H1 (cell line): ENCODE measurements around the gene VWA3B. TPM values are rescaled to one million over a fixed set of nuclear protein-coding genes. Genes with fewer than 3 reads are reported as not detected.

Source experiments
- CTCF ChIA-PET: fragments of 300-600 bp; sonication (Branson Sonifier 250); formaldehyde crosslinking; loops from one replicate; lab custom pipeline; 2021; ENCODE audit not compliant: partially characterized antibody; lab: Charles Lee
- POLR2A ChIA-PET: fragments of 300-600 bp; sonication (Branson Sonifier 250); formaldehyde crosslinking; loops from one replicate; lab custom pipeline; 2021; ENCODE audit warnings: inconsistent platforms; ENCODE audit not compliant: partially characterized antibody; lab: Charles Lee
- DNase-seq, 2 experiments: peaks; one replicate each; pipeline versions ENCODE4 v3.0.0 to v3.0.0-alpha.2; 2010 to 2022; ENCODE audit warnings: low spot score in 2 of 2, low read depth in 1 of 2, mixed read lengths in 1 of 2
- FAIRE-seq: peaks from 2 replicates; lab custom pipeline; 2011; peaks lifted over from hg19 to GRCh38; lab: Jason Lieb, UNC
- H2AFZ ChIP-seq: 2 replicates; pipeline ENCODE4 v1.8.1; 2012; ENCODE audit warnings: low read length, inconsistent platforms
- H2AK5ac ChIP-seq: 2 replicates; pipeline ENCODE4 v1.6.1; 2013; ENCODE audit warnings: low read depth, low read length
- H2BK120ac ChIP-seq: replicated peaks from 2 replicates; pipeline ENCODE3; 2013; ENCODE audit warnings: low read depth, low read length, inconsistent platforms
- H2BK12ac ChIP-seq: 2 replicates; pipeline ENCODE4 v1.6.1; 2013; ENCODE audit warnings: low read depth, low read length
- H2BK15ac ChIP-seq: 2 replicates; pipeline ENCODE4 v1.6.1; 2013; ENCODE audit warnings: low read length
- H2BK20ac ChIP-seq: 2 replicates; pipeline ENCODE4 v1.6.1; 2013; ENCODE audit warnings: low read length
- H2BK5ac ChIP-seq: 2 replicates; pipeline ENCODE4 v1.6.1; 2013; ENCODE audit warnings: low read depth, low read length
- H3K14ac ChIP-seq: 2 replicates; pipeline ENCODE4 v1.6.1; 2013; ENCODE audit warnings: inconsistent platforms; ENCODE audit not compliant: insufficient read length
- H3K18ac ChIP-seq: 2 replicates; pipeline ENCODE4 v1.6.1; 2013; ENCODE audit warnings: low read length; ENCODE audit errors: extremely low read depth
- H3K23ac ChIP-seq: 2 replicates; pipeline ENCODE4 v1.6.1; 2013; ENCODE audit warnings: inconsistent platforms; ENCODE audit not compliant: insufficient read length
- H3K23me2 ChIP-seq: 2 replicates; pipeline ENCODE4 v1.6.1; 2013; ENCODE audit warnings: low read depth, low read length
- H3K27ac ChIP-seq: 2 replicates; pipeline ENCODE4 v1.6.1; 2011; ENCODE audit warnings: low read depth, low read length, inconsistent platforms
- H3K27me3 ChIP-seq, 4 experiments: replicated peaks in 1 of 4; 1 replicate in 1 of 4; 2 replicates in 3 of 4; pipeline versions ENCODE4 v1.6.1 to v1.8.1; 2011 to 2013; ENCODE audit warnings: low read length in 3 of 4, mild to moderate bottlenecking in 3 of 4, inconsistent platforms in 2 of 4, mixed read lengths in 2 of 4, moderate library complexity in 1 of 4; ENCODE audit not compliant: control insufficient read depth in 3 of 4, insufficient read depth in 3 of 4; ENCODE audit errors: extremely low read depth in 1 of 4
- H3K36me3 ChIP-seq, 4 experiments: 2 replicates each; pipeline versions ENCODE4 v1.6.1 to v1.8.1; 2011 to 2013; ENCODE audit warnings: mild to moderate bottlenecking in 4 of 4, low read length in 3 of 4, moderate library complexity in 2 of 4, control low read depth in 1 of 4, inconsistent platforms in 1 of 4; ENCODE audit not compliant: insufficient read depth in 4 of 4, control insufficient read depth in 2 of 4
- H3K4ac ChIP-seq: replicated peaks from 2 replicates; pipeline ENCODE3; 2013; ENCODE audit warnings: low read length, low read depth, mixed read lengths, inconsistent platforms; ENCODE audit not compliant: insufficient read length
- H3K4me1 ChIP-seq, 4 experiments: replicated peaks in 1 of 4; 1 replicate in 1 of 4; 2 replicates in 3 of 4; pipeline versions ENCODE4 v1.6.1 to v1.8.1; 2011 to 2013; ENCODE audit warnings: low read length in 3 of 4, inconsistent platforms in 2 of 4, mixed read lengths in 1 of 4; ENCODE audit not compliant: insufficient read depth in 4 of 4, control insufficient read depth in 3 of 4
- H3K4me2 ChIP-seq, 2 experiments: 2 replicates each; pipeline versions ENCODE4 v1.6.1 to v1.8.1; 2011 to 2013; ENCODE audit warnings: low read depth in 2 of 2, low read length in 2 of 2, control low read depth in 1 of 2, inconsistent platforms in 1 of 2, mild to moderate bottlenecking in 1 of 2; ENCODE audit not compliant: insufficient read depth in 1 of 2
- H3K4me3 ChIP-seq, 4 experiments: fragments of 200-600, 300-600 bp in 1 of 4; sonication (generic), shearing (Covaris generic), sonication (Bioruptor Twin) in 1 of 4; 2 replicates each; pipeline versions ENCODE4 v1.5.1 to v1.8.1; 2011 to 2016; ENCODE audit warnings: low read length in 4 of 4, low read depth in 3 of 4, control low read depth in 2 of 4, inconsistent platforms in 2 of 4, mild to moderate bottlenecking in 2 of 4, mixed read lengths in 1 of 4, moderate library complexity in 1 of 4; ENCODE audit not compliant: insufficient read depth in 2 of 4; ENCODE audit errors: extremely low read depth in 1 of 4
- H3K56ac ChIP-seq: replicated peaks from 2 replicates; pipeline ENCODE3; 2013; ENCODE audit warnings: low read depth, mild to moderate bottlenecking, mixed read lengths, low read length, inconsistent platforms; ENCODE audit not compliant: insufficient read length
- H3K79me1 ChIP-seq: 2 replicates; pipeline ENCODE4 v1.6.1; 2013; ENCODE audit warnings: low read depth, low read length, control low read depth
- H3K79me2 ChIP-seq, 2 experiments: 2 replicates each; pipeline versions ENCODE4 v1.6.1 to v1.8.1; 2012 to 2013; ENCODE audit warnings: low read length in 2 of 2, mild to moderate bottlenecking in 2 of 2, inconsistent platforms in 1 of 2; ENCODE audit not compliant: insufficient read depth in 2 of 2, control insufficient read depth in 1 of 2
- H3K9ac ChIP-seq, 4 experiments: replicated peaks in 1 of 4; 1 replicate in 1 of 4; 2 replicates in 3 of 4; pipeline versions ENCODE4 v1.6.1 to v1.8.1; 2011 to 2013; ENCODE audit warnings: low read depth in 3 of 4, low read length in 3 of 4, control low read depth in 2 of 4, mild to moderate bottlenecking in 2 of 4, moderate library complexity in 2 of 4, inconsistent platforms in 1 of 4; ENCODE audit errors: extremely low read depth in 1 of 4
- H3K9me3 ChIP-seq, 2 experiments: 2 replicates each; pipeline versions ENCODE4 v1.6.1 to v1.8.1; 2012 to 2013; ENCODE audit warnings: mild to moderate bottlenecking in 2 of 2, moderate library complexity in 2 of 2, control low read depth in 1 of 2, inconsistent platforms in 1 of 2, low read depth in 1 of 2, low read length in 1 of 2, mixed read lengths in 1 of 2; ENCODE audit not compliant: insufficient read depth in 2 of 2
- H4K20me1 ChIP-seq, 2 experiments: replicated peaks in 1 of 2; 2 replicates each; pipeline versions ENCODE3 to v1.8.1; 2011 to 2013; ENCODE audit warnings: inconsistent platforms in 2 of 2, low read length in 2 of 2, mild to moderate bottlenecking in 1 of 2; ENCODE audit not compliant: insufficient read depth in 2 of 2, control insufficient read depth in 1 of 2
- H4K5ac ChIP-seq: 2 replicates; pipeline ENCODE4 v1.6.1; 2013; ENCODE audit warnings: low read length, low read depth, mixed read lengths, inconsistent platforms; ENCODE audit not compliant: insufficient read length
- H4K8ac ChIP-seq: 2 replicates; pipeline ENCODE4 v1.8.0; 2013; ENCODE audit warnings: mild to moderate bottlenecking, moderate library complexity, low read length, inconsistent platforms; ENCODE audit not compliant: insufficient read depth; ENCODE audit errors: extremely low read depth
- H4K91ac ChIP-seq: replicated peaks from 2 replicates; pipeline ENCODE3; 2013; ENCODE audit warnings: low read length, mixed read lengths, inconsistent platforms; ENCODE audit not compliant: insufficient read length
- ATF3 ChIP-seq: IDR thresholded peaks from 2 replicates; pipeline ENCODE4 v1.6.1; 2011; ENCODE audit warnings: low read depth, mild to moderate bottlenecking, low read length; ENCODE audit not compliant: insufficient read depth
- KDM1A ChIP-seq: fragments of 200-600, 300-600 bp; sonication (generic); IDR thresholded peaks from 2 replicates; pipeline ENCODE4 v1.7.1; 2016; ENCODE audit warnings: mild to moderate bottlenecking, low read length, borderline replicate concordance
- KDM5A ChIP-seq: fragments of 200-600 bp; IDR thresholded peaks from 2 replicates; pipeline ENCODE4 v1.7.1; 2012; ENCODE audit warnings: mild to moderate bottlenecking, low read length, inconsistent platforms, mixed read lengths
- PHF8 ChIP-seq: fragments of 200-600 bp; sonication (generic); conservative IDR thresholded peaks from 2 replicates; pipeline ENCODE4 v1.7.1; 2012; ENCODE audit warnings: low read depth, mild to moderate bottlenecking, inconsistent platforms, low read length, moderate library complexity
- POLR2A ChIP-seq, 2 experiments: IDR thresholded peaks; 1 replicate in 1 of 2; 2 replicates in 1 of 2; pipeline ENCODE4 v1.6.1; 2011; ENCODE audit warnings: low read depth in 2 of 2, low read length in 2 of 2, mild to moderate bottlenecking in 2 of 2; ENCODE audit errors: control extremely low read depth in 1 of 2
- POLR2AphosphoS5 ChIP-seq: IDR thresholded peaks from 2 replicates; pipeline ENCODE4 v1.6.1; 2011; ENCODE audit warnings: low read depth, low read length
- RBBP5 ChIP-seq: IDR thresholded peaks from 2 replicates; pipeline ENCODE4 v1.7.1; 2012; ENCODE audit warnings: low read depth, mild to moderate bottlenecking, inconsistent platforms, low read length, moderate library complexity, borderline replicate concordance
- SAP30 ChIP-seq: fragments of 300-600 bp; sonication (generic); IDR thresholded peaks from 2 replicates; pipeline ENCODE4 v1.7.1; 2012; ENCODE audit warnings: low read length, moderate library complexity, mild to moderate bottlenecking, inconsistent platforms; ENCODE audit not compliant: insufficient read depth, insufficient replicate concordance
- SP1 ChIP-seq: IDR thresholded peaks from 2 replicates; pipeline ENCODE4 v1.6.1; 2011; ENCODE audit warnings: low read depth, low read length
- USF2 ChIP-seq: IDR thresholded peaks from 2 replicates; pipeline ENCODE4 v1.6.1; 2011; ENCODE audit warnings: low read length, improper control_type of control experiment
- WGBS, 2 experiments: shearing (Covaris generic) in 1 of 2; methylation state at CpG; one replicate each; pipeline versions ENCODE4 v1.1.6 to v1.1.7; 2013 to 2015; ENCODE audit warnings: low lambda C conversion rate in 2 of 2, mixed read lengths in 2 of 2, inconsistent platforms in 1 of 2, low coverage in 1 of 2, missing lambda C conversion rate in 1 of 2; ENCODE audit not compliant: insufficient replicate concordance in 2 of 2, insufficient coverage in 1 of 2, insufficient read length in 1 of 2; ENCODE audit errors: extremely low coverage in 1 of 2, missing lambda C conversion rate in 1 of 2; 5-methylcytosine and 5-hydroxymethylcytosine counted together
- polyA plus RNA-seq, 7 experiments: library from polyadenylated mRNA; depleted of rRNA in 3 of 7; stranded (reverse) in 5 of 7; unstranded in 2 of 7; fragments of >200 nt in 5 of 7; fragments of 200-250 nt in 2 of 7; gene quantifications; 1 replicate in 5 of 7; 2 replicates in 1 of 7; 4 replicates in 1 of 7; pipeline versions ENCODE4 v1.2.1 to v1.2.3, GENCODE V29; 2011 to 2013; ENCODE audit warnings: missing spikeins in 2 of 7, mixed read lengths in 2 of 7
- total RNA-seq: library from RNA; stranded (reverse); fragmentation: NEBNext Ultra II Directional; extraction: Animal tissue kit (Norgen Biotek cat#: 25700); gene quantifications from 2 replicates; pipeline ENCODE4 v1.2.1, GENCODE V29; 2021
- TF ChIP-seq, protein P1 (sequence below): IDR thresholded peaks from 2 replicates; pipeline ENCODE4 v1.6.1; 2012; ENCODE audit warnings: inconsistent platforms

VWA3B gene
- total and polyA plus RNA-seq, 2 of the 8 experiments (the other 6 are each of a cell fraction or from before 2014, with no cell fraction given), result not detected

DNA sequence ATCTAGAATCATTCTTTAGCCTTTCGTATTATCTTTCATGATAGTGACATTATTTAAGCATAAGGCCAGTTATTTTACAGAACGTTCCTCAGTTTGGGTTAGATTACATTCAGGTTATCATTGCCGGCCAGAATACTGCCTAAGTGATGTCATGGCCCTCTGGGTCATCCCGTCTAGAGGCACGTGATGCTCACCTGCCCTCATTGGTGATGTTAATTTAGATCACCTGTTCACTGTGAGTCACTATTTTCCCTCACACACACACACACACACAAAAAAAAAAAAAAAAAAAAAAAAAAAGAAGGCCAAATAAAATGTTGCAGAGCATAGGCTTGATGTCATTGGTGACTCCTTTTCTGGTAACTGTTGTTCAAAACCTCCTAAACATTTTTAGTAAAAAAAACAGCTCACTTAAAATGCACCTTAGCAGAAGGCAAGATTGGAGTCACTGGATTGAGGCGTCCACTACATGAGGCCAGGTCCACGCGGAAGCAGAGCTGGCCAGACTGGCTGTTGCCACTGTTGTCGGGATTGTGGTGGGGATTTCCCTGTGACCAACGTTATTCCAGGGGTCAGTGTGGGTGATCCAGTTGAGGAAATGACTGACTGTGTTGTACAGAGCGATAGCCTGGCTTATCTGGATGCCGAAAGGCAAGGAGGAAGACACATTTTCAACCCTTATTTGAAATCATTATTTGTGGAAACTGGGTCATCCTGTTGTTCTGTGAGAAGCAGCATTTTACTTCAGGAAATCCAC, 207.1 kb downstream of the VWA3B start:
- Histone ChIP-seq H2BK120ac (no peak overlapping the region), H4K5ac (no peak overlapping the region), H3K4me3 (no peak overlapping the region), H2AK5ac (no peak overlapping the region), H3K27me3 (0 out of 7 replicates have a peak, but pooled peaks cover 0 to 3% (median 0%) of the 10 kb centered on the region in 4 experiments), H3K9me3 (no peaks in the 10 kb centered on the region), H2AFZ (no peak overlapping the region), H3K14ac (no peak overlapping the region), H3K4ac (no peak overlapping the region), H3K23ac (no peak overlapping the region), H4K20me1 (no peaks in the 10 kb centered on the region), H2BK15ac (no peak overlapping the region), H3K4me1 (no peaks in the 10 kb centered on the region), H3K4me2 (no peak overlapping the region), H4K91ac (no peak overlapping the region), H3K18ac (no peak overlapping the region), H4K8ac (no peak overlapping the region), H3K9ac (no peak overlapping the region; a peak in 1 of 7 replicates), H2BK20ac (no peak overlapping the region), H3K36me3 (no peaks in the 10 kb centered on the region), H3K56ac (no peak overlapping the region), H3K23me2 (no peaks in the 10 kb centered on the region), H3K79me2 (no peaks in the 10 kb centered on the region), H2BK5ac (no peak overlapping the region), H3K27ac (no peak overlapping the region), H3K79me1 (no peaks in the 10 kb centered on the region), H2BK12ac (no peak overlapping the region)
- no peak for FAIRE-seq
- DNase-seq, result no peak
- ChIA-PET CTCF (interaction anchor here (0.8 to 1.8 kb wide), 3 partner anchors 12 to 488 kb away, joined by 3 to 5 read pairs (median 3); no protein-coding TSS in a partner anchor), POLR2A (no interaction called here)
- 91% methylated on average over 12 of the region's 12 CpGs; no CpG with 5 or more reads in 1 of the 2 experiments for WGBS, 2 experiments
- TF ChIP-seq ATF3 (no peak), SP1 (no peak), KDM1A (no peak), RBBP5 (no peak), SAP30 (no peak), KDM5A (no peak), PHF8 (no peak), POLR2A (IDR thresholded peaks at IDR 0.05; ENCODE audit: control extremely low read depth in 1 of 2, low read depth in 2 of 2, low read length in 2 of 2) (no peak), USF2 (no peak), POLR2AphosphoS5 (no peak)
- TF ChIP-seq, protein P1, sequence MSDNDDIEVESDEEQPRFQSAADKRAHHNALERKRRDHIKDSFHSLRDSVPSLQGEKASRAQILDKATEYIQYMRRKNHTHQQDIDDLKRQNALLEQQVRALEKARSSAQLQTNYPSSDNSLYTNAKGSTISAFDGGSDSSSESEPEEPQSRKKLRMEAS, result no peak
